NCI-H2196 treated with DMSO at 0.1 percent for 48 hours (cell line): Measurements from ENCODE around the gene LHX2.
A peak's percentile ranks its signal among the peaks of the same experiment; 100 is the strongest.
"Not testable (repeated sequence)": the region's sequence is repeated elsewhere in the genome, so short reads cannot be mapped to it uniquely, and the experiment has no call there.

Experiments used
- DNase-seq: peaks from one replicate; lab custom pipeline; 2025; ENCODE audit not compliant: unreplicated experiment; lab: John Stamatoyannopoulos, UW

Gene LHX2, protein sequence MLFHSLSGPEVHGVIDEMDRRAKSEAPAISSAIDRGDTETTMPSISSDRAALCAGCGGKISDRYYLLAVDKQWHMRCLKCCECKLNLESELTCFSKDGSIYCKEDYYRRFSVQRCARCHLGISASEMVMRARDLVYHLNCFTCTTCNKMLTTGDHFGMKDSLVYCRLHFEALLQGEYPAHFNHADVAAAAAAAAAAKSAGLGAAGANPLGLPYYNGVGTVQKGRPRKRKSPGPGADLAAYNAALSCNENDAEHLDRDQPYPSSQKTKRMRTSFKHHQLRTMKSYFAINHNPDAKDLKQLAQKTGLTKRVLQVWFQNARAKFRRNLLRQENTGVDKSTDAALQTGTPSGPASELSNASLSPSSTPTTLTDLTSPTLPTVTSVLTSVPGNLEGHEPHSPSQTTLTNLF

GRCh38 chr9:124011460-124012301 is at the start of gene LHX2:
LHX2 (plus strand) TSS chr9:124011768; CDS start chr9:124012349, 581 bp downstream.
- DNase-seq, result peak; percentile 94

DNA sequence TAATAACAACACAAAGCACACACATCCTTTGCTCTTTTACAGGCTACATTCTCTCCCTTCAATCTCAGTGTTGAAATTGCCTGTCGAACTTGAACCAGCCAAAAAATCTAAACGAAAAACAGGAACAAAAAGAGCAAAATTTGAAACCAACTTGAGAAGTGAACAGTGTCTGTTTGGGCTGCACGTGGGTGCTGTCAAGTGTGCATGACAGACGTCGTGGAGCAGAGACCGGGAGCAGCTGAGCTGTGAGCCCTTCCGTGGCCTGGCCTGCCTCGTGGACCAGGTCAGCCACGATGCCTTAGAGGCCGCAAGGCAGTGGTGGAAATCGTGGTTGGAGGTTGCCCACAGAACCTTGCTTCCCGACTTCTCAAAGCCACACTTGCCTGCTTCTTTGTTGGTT is 46.8 kb upstream of the LHX2 start:
- DNase-seq, result no peak

GRCh38 chr9:123965801-123966686 is 45.5 kb upstream of the LHX2 start:
- no peak for DNase-seq

DNA sequence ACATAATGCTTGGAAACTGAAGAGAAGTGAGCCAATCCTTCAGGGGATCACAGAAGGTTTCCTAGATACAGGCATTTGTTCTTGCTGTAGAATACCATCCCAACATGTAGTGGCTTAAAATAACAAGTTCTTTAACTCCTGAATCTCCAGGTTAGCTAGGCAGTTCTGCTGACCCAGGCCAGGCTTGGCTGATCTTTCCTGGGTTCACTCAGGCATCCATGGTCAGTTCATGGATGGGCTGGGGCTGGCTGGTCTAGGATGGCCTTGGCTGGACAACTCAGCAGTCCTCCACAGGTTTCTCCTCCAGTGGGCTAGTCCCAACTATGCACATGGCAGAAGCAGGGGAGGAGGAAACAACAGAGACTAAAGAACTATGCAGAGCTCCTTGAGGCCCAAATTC is 44.2 kb upstream of the LHX2 start:
- no peak for DNase-seq

- no peak for DNase-seq
Observed at GRCh38 chr9:123972618-123973017, 39.0 kb upstream of the LHX2 start.

DNA sequence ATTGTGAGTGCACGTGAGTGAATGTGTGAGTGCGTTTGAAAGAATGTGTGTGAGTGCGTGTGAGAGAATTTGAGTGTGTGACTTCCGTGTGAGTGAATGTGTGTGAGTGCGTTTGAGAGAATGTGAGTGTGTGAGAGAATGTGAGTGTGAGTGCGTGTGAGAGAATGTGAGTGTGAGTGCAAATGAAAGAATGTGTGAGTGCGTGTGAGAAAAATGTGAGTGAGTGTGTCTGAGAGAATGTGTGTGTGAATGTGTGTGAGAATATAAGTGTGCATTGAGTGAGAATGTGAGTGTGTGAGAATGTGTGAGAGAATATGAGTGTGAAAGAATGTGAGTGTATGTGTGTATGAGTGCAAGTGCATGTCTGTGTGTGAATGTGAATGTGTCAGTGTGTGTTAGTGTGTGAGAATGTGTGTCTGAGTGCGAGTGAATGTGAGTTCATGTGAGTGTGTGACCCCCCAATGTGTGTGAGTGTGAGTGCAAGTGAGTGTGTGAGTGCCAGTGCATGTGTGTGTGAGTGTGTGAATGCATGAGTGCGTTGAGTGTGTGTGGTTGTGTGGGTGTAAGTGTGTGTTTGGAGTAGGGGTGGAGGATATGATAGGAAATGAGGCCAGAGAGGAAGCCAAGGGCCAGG is 37.9 kb upstream of the LHX2 start:
- no peak for DNase-seq

DNA sequence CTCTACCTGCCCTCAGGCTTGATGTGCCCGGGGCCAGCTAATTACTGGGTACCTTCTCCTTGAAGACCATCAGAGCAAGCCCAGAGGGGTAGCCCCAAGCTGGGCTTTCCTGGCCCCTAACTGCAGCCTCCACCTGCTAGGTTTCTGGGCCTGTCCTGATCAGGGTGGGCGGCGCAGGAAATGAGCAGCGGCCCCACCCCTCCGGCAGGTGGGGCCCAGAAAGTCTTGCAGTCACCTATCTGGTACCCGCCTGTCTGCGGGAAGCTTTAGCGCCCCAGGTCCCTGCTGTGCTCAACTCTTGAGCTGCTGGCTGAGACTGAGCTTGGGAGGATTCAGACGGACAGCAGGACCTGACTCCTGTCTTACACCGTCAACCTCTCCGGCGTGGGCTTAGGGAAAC is 37.1 kb upstream of the LHX2 start:
- no peak for DNase-seq

- no peak for DNase-seq
Observed at GRCh38 chr9:123975871-123976270, 35.7 kb upstream of the LHX2 start.

DNA sequence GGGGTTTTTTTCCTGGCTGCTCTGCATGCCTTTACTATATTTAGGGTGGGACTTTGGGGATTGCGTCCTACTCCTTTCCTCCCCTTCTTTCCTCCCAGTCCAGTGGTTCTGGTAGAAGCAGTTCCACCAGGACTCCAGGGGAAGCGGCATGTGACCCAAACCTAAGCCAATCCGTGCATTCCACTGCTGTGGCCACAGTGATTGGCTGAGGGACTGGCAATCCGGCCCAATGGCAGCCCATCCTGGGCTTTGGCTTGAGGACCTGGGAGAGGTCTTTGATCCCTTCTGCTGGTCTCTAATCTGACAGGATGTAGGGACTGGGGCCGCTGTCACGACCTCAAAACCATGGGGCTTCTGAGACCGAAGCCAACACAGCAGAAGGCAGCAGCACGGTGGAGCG is 35.0 kb upstream of the LHX2 start:
- not testable (repeated sequence) for DNase-seq

GRCh38 chr9:123978981-123979380 is 32.6 kb upstream of the LHX2 start:
- no peak for DNase-seq

DNA sequence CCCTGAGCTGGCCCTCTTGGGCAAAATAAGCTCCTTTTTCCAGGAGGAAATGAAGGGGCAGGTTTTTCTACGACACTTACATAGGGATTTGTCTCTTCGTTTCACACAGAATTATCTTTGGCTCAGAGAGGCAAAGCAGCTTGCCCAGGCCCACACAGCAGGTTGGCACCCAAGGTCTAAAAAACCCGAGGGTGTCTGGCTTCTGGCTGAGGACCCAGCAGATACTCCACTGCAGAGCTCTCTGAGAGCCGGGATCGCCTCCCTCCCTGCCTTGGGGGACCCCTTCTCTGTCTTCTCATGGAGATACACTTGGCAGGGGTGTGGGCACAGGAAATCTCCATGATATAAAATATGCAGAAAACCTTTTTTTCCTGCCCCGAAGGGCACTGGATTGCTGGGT is 29.0 kb upstream of the LHX2 start:
- DNase-seq, result no peak

DNA sequence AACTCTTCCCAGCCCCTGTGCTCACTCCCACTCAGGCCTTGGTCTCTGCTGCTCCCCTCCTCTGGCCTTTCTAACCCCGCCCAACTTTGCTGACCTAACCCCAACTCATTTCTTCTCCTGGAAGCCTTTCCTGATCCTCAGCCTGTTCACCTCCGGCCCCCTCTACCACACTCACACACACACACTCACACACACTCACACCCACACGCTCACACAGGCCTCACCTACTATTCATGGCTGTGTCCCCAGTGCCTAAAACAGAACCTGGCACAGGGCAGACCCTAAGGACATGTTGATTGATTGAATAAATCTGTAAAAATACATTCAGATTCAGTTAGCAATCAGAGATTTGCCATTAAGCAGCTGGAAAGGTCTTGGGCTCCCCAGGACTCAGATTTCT is 28.5 kb upstream of the LHX2 start:
- DNase-seq, result no peak

GRCh38 chr9:123984802-123985201 is 26.8 kb upstream of the LHX2 start:
- DNase-seq, result no peak

DNA sequence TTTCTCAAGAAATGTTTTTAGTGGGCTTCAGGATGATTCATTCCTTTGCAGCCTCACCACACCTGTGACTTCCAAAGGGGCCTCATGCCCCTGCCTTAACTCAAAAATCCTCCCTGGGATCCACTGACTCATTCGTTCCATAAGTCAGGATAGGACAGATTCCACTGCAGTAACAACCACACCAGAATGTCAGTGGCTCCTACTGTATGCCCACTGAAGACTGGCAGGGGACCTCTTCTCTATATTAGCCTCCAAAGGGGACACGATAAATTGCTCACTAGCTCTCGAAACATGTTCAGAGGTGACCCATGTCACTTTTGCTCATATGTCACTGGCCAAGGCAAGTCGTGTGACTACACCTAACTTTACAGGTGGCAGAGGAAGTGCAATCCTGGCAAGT is 25.7 kb upstream of the LHX2 start:
- no peak for DNase-seq

DNA sequence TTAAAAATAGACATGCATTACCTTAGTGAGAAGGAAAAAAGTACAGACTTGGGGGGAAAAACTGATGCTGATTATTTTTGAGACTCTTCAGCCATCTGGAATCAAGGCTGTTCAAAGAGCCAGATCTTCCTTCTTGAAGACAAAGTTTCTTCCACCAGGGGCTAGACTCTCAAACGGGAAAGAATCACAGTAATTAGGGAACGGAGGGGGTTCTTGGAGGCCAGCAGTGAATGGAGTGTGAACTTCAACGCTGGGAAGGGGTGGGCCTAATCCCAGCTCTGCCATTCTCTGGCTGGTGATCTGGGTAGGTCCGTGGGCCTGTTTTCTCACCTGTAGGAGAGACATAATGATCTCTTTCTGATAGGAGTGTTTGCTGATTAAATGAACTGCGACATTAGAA is 21.1 kb upstream of the LHX2 start:
- no peak for DNase-seq

DNA sequence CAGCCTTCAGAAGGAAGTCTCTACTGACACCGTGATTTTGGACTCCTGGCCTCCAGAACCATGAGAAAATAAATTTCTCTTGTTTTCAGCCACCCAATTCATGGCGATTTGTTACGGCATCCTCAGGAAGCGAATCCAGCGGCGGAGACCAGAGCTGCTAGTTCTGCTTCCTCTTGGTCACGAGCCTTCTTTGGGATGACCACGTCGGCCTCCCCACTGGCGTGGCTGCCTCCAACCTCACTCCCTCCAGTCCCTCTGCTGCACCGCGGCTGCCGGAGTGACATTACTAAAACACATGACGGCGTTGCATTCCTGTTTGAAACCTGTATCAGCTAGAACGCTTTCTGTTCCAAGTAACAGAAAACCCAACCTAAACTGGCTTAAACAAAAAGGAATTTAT is 18.9 kb upstream of the LHX2 start:
- not testable (repeated sequence) for DNase-seq

DNA sequence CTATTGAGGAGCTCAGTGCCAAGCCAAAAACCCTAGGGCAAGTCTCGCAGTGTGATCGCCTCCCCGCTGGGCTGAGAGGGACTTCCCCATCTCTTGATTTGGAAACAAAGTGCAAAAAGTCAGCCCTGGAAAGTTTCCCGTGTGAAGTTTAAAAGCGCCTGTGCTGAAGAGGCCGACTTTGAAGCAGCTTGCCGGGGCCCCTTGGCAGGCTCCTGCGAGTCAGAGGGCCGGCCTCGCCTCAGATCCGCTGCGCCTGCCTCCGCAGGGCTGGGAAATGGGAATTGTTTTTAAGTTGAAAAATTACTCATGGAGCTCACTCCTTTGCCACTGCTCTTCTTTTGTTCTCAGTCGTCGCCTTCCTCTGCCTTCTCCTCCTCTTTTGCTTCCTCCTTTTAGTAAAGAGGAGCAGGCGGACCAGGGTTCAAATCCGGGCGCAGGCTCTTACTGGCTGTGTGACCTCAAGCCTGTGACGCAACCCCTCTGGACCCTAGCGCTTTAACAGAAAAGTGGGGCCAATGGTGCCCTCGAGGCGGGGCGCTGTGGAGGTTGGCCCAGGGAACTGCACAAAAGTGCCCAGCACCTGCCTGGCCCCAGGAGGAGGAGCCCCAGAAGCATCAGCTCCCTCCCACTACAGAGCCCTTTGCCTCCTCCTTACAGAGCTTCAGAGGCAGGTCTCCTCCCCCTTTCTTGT is 14.7 kb upstream of the LHX2 start:
- DNase-seq, result no peak

DNA sequence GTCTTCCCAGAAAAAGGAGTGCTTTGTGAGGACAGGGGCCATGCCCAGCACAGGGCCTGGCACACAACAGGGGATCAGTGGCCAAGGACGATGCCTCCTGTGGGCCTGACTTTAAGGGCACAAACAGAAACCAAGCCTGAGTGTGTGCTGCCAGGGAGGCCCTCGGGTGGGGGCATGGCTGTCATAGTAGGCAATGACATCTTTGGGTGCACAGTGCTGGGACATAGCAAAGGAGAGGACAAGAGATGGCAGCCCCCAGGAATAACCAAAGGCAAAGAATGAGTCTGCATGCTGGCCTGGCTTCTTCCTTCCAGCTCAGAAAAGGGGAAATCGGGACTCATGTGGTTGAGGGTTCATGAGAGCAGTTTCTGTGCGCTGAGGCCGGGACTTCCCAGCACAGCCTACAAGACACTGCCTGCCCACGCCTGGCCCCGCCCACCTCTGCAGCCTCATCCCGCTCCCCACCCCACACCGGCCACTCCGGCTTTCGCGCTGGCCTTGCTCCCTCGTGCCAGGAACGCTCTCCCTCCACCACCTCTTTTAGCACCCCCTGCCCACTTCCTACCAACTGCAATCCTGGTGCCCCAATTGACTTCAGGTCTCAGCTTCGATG is 13.8 kb upstream of the LHX2 start:
- DNase-seq, result no peak

GRCh38 chr9:123998278-123998925 is 13.2 kb upstream of the LHX2 start:
- DNase-seq, result no peak
